Adrenal gland (tissue), 12 donors: ENCODE data around the gene SHH. TPM values are rescaled to one million over a fixed set of nuclear protein-coding genes. Genes with fewer than 3 reads are reported as not detected.

Experiments used
- DNase-seq, 7 donors: peaks; one replicate each; pipeline ENCODE4 v3.0.0-alpha.2; 2019 to 2020
- H3K27ac ChIP-seq, 5 donors: fragments of 200-600 bp; sonication (generic) in 4 of 5; 1 replicate in 3 of 5; 2 replicates in 2 of 5; pipeline versions ENCODE4 v1.5.1 to v1.8.0; 2016 to 2020; ENCODE audit warnings: mild to moderate bottlenecking in 1 of 5
- H3K27me3 ChIP-seq: fragments of 200-600 bp; 2 replicates; pipeline ENCODE4 v1.8.0; 2021
- H3K36me3 ChIP-seq, 2 donors: fragments of 200-600 bp; replicated peaks in 1 of 2; 1 replicate in 1 of 2; 2 replicates in 1 of 2; pipeline versions ENCODE4 v1.5.1 to v1.8.0; 2018 to 2022
- H3K4me1 ChIP-seq, 2 donors: fragments of 200-600 bp; replicated peaks in 1 of 2; 1 replicate in 1 of 2; 2 replicates in 1 of 2; pipeline versions ENCODE4 v1.5.1 to v1.8.0; 2018 to 2021
- H3K4me3 ChIP-seq, 4 donors: fragments of 200-600 bp; sonication (generic) in 3 of 4; one replicate each; pipeline ENCODE4 v1.5.1; 2016 to 2018
- H3K9me3 ChIP-seq, 3 donors: fragments of 200-600 bp; sonication (generic) in 1 of 3; replicated peaks in 1 of 3; 1 replicate in 2 of 3; 2 replicates in 1 of 3; pipeline versions ENCODE4 v1.5.1 to v1.8.0; 2016 to 2021
- CTCF ChIP-seq, 6 experiments: fragments of 450-650 bp in 4 of 6; fragments of 200-600 bp in 2 of 6; sonication (generic) in 1 of 6; IDR thresholded peaks; 1 replicate in 5 of 6; 2 replicates in 1 of 6; pipeline versions ENCODE4 v1.5.1 to v1.8.0; 2016 to 2021; ENCODE audit warnings: antibody characterized with exemption in 6 of 6, mild to moderate bottlenecking in 2 of 6, moderate library complexity in 1 of 6
- POLR2A ChIP-seq, 2 donors: fragments of 450-650 bp; IDR thresholded peaks; one replicate each; pipeline ENCODE4 v1.6.1; 2017; ENCODE audit warnings: antibody characterized with exemption in 2 of 2, mild to moderate bottlenecking in 2 of 2, moderate library complexity in 1 of 2
- WGBS, 4 donors: extraction: QIAGEN DNeasy Blood & Tissue Kit in 2 of 4; methylation state at CpG; one replicate each; pipeline versions ENCODE4 v1.1.5 to v1.1.7; 2013 to 2017; 5-methylcytosine and 5-hydroxymethylcytosine counted together
- intact Hi-C, 2 donors: fragments of 100-400 bp; cut with DNase I; formaldehyde crosslinking; loops; one replicate each; pipeline versions ENCODE4 v1.14.1 to v1.15.0; 2022 to 2023
- polyA plus RNA-seq, 3 donors: library from polyadenylated mRNA; stranded (reverse); fragments of 200-250 nt in 2 of 3; fragments of 350-450 nt in 1 of 3; fragmentation: Illumina TruSeq in 1 of 3; extraction: RNeasy Lipid Tissue Mini Kit (QIAGEN cat#74804) in 1 of 3; gene quantifications; one replicate each; pipeline ENCODE4 v1.2.3, GENCODE V29; 2013 to 2014
- total RNA-seq, 9 donors: library from RNA; depleted of rRNA in 4 of 9; stranded (reverse); fragments of >200 nt in 4 of 9; fragments of 120-200 nt in 1 of 9; fragmentation: NEBNext Ultra II Directional in 1 of 9; extraction: Animal tissue kit (Norgen Biotek cat#: 25700) in 1 of 9; gene quantifications; one replicate each; pipeline versions ENCODE4 v1.1.0 to v1.2.4, GENCODE V29; 2013 to 2023
- donor health status: healthy with polysubstance abuse.
- donor health status: Bipolar disorder and iron deficiency.
- donor health status: DM: yes; HTN: yes; CAD: no.
- donor health status: DM: no; HTN: no; CAD: no.
- donor health status: DM: no; HTN: no; CAD: no.
- donor health status: DM: yes; HTN: yes; CAD: no.

Gene SHH
- total and polyA plus RNA-seq, 12 donors, result 2.1 to 38.0 (median 11.0) TPM

- peak overlapping the region in 2 of 4 donors; percentile 19 to 64 for H3K4me3 ChIP-seq
- no peak for DNase-seq
- H3K4me1 ChIP-seq, result peaks cover 0 to 7% of the 10 kb centered on the region in 2 donors
- H3K27me3 ChIP-seq, result no peaks in the 10 kb centered on the region
- H3K27ac ChIP-seq, result no peak overlapping the region
- H3K9me3 ChIP-seq, result no peaks in the 10 kb centered on the region
- peaks cover 0 to 5% of the 10 kb centered on the region in 2 donors for H3K36me3 ChIP-seq
- intact Hi-C loops, result no loop called here
- 1 to 2% (median 2%) methylated on average over 10 to 68 of the region's 68 CpGs for WGBS, 4 donors
- no peak for TF ChIP-seq POLR2A (IDR thresholded peaks at IDR 0.05)
- no peak for TF ChIP-seq CTCF (IDR thresholded peaks at IDR 0.05)
Observed at GRCh38 chr7:155787171-155787851, 25.0 kb downstream of the SHH start.

- intact Hi-C loops, result no loop called here
Observed at GRCh38 chr7:155786491-155786890, 25.8 kb downstream of the SHH start.

GRCh38 chr7:155785536-155785935 is 26.7 kb downstream of the SHH start:
- DNase-seq, result peak in 6 of 7 donors; percentile 62 to 74 (median 70)
- no peak overlapping the region for H3K4me3 ChIP-seq
- peaks cover 0 to 7% of the 10 kb centered on the region in 2 donors for H3K4me1 ChIP-seq
- intact Hi-C loops, result no loop called here
- H3K36me3 ChIP-seq, result peaks cover 0 to 10% of the 10 kb centered on the region in 2 donors
- 52 to 67% (median 59%) methylated on average over 10 of the region's 10 CpGs for WGBS, 4 donors
- no peaks in the 10 kb centered on the region for H3K27me3 ChIP-seq
- no peak for TF ChIP-seq CTCF (IDR thresholded peaks at IDR 0.05)
- no peak for TF ChIP-seq POLR2A (IDR thresholded peaks at IDR 0.05)
- H3K9me3 ChIP-seq, result no peaks in the 10 kb centered on the region
- H3K27ac ChIP-seq, result peak overlapping the region in 1 of 5 donors; percentile 12

More at GRCh38 chr7:155786491-155786890, 25.8 kb downstream of the SHH start:
- Histone ChIP-seq H3K27ac (no peak overlapping the region), H3K9me3 (no peaks in the 10 kb centered on the region), H3K4me1 (peaks cover 0 to 7% of the 10 kb centered on the region in 2 donors), H3K4me3 (no peak overlapping the region), H3K36me3 (peaks cover 0 to 10% of the 10 kb centered on the region in 2 donors), H3K27me3 (no peaks in the 10 kb centered on the region)
- 90 to 92% (median 90%) methylated on average over 10 of the region's 10 CpGs for WGBS, 4 donors
- DNase-seq, result peak in 2 of 7 donors; percentile 8 to 28
- TF ChIP-seq CTCF (IDR thresholded peaks at IDR 0.05) (no peak), POLR2A (IDR thresholded peaks at IDR 0.05) (no peak)

GRCh38 chr7:155782466-155782865 is 29.8 kb downstream of the SHH start:
- intact Hi-C loops, result no loop called here
- Histone ChIP-seq H3K4me3 (no peak overlapping the region), H3K9me3 (no peaks in the 10 kb centered on the region), H3K4me1 (peaks cover 0 to 7% of the 10 kb centered on the region in 2 donors), H3K36me3 (peaks cover 0 to 11% of the 10 kb centered on the region in 2 donors), H3K27ac (no peak overlapping the region), H3K27me3 (no peaks in the 10 kb centered on the region)
- WGBS, 4 donors, result 91 to 96% (median 93%) methylated on average over 8 to 10 of the region's 10 CpGs
- DNase-seq, result peak in 1 of 7 donors; percentile 5
- no peak for TF ChIP-seq CTCF (IDR thresholded peaks at IDR 0.05)
- no peak for TF ChIP-seq POLR2A (IDR thresholded peaks at IDR 0.05)
